M059J (cell line): ENCODE results near the gene TGFBI. TPM values are rescaled to one million over a fixed set of nuclear protein-coding genes. Genes with fewer than 3 reads are reported as not detected.
A peak's percentile ranks its signal among the peaks of the same experiment; 100 is the strongest.

Source experiments
- DNase-seq: peaks from one replicate; pipeline ENCODE4 v3.0.0-alpha.2; 2012; ENCODE audit warnings: low read depth
- total RNA-seq: library from RNA; depleted of rRNA; stranded (reverse); fragments of >200 nt; shearing (Covaris generic); gene quantifications from 2 replicates; pipeline ENCODE4 v1.2.3, GENCODE V29; 2014

The TGFBI gene
- total RNA-seq, 1 experiment from 2014 or later: 744 TPM

DNA sequence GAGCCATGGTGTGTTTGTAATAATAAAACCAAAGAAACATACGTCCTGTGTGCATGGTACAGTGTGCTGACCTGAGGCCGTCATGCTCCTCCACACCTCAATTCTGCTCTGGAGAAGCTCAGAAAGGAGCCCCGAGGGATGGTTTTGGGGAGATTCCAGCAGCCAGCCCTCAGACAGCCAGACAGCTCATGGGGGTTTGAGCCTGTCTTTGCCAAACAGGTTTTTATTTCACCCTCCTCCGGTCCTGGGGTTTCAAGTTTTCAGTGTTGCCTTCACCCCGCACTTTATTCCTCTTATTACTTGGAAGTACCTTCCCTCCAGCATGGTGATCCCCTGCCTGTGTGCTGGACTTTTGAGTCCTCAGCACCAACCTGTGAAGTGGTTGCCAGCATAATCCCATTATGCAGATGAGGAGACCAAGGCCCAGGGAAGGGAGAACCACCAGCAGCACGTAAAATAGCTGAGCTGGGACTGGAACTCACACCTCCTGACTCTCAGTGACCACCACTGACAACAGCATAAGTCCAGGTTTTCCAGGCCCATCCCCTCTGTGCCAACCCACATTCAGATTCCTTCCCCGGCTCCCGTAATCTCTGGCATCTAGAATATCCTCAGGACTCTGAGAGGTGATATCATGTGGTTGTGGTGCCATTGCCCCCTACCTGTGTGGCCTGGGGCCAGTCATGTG, 35.1 kb downstream of the TGFBI start:
- no peak for DNase-seq

DNA sequence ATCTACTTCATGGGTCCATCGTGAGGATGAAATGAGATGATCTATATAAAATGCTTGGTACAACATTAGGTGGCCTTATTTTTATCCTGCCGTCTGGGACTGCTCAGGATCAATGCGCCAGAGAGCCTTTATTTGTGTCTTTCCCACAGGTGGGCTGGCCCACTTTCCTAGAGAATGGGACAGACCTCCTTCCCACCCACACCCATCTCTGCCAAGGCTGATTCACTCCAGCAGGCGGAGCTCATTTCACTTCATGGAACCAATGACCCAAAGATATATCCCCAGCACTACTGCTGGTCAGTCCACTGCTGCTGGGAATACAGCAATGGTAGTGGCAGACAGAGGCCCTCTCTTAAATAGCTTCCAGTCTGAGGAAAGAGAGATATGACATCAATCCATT, 35.7 kb downstream of the TGFBI start:
- DNase-seq: peak; percentile 27

DNA sequence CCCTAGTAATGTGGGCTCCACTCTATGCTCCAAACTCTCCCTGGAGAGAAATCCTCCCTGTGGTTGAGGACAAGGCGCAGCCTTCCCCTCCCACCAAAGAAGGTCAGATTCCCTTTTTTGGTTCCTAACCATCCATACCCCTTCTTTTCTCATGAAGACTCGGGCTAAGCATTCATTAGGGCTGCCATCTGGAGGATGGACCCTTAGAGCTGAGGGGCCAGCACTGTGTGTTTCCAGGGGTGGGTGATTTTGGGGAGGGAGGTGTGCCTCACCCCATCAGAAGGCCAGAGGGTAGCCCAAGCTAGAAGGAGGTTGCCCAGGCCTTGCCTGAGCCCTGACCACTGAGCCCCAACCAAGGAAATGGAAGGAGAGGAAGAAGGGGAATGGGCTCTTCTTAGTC, 36.8 kb downstream of the TGFBI start:
- DNase-seq: no peak

- DNase-seq: peak; percentile 45
These were observed 38.0 kb downstream of the TGFBI start for GRCh38 chr5:136066661-136067271.

- no peak for DNase-seq
These were observed 38.6 kb downstream of the TGFBI start for GRCh38 chr5:136067422-136067821.

DNA sequence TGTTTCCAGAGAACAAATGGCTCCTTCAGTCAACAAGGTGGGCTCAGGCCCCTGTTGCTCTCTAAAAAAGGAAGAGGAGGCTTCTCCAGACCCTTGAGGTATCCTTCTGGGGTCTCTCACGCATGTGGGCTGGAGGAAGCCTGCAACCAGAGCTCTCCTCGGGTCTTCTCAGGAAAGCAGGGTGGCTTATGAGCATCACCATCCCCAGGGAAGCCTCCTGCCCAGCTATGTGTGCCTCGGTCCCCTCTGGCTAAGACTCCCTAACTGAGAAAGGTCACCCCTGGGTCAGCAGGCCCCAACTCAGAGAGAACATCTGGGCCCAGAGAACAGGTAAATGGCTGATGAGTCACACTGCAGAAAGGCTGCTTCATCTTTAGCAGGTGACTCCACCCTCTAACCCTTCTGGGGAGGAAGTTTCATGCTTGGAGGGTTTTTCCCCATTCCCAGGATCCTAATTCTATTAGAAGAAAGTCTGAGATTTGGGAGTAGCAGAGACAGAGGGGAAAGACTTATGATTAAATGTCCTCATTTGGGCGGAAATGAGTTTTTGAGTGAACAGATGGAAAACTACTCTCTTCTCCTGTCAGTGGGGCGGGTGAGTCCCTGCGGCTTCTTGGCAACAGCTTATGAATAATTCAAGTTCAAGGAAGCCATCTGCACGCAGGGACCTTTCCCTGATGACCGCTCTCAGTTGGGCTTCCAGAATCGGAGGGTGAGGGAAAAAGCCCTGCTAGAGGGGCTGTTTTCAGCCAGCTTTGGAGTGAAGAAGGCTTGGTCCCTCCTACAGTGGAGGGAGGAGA, 41.9 kb downstream of the TGFBI start:
- DNase-seq: no peak

DNA sequence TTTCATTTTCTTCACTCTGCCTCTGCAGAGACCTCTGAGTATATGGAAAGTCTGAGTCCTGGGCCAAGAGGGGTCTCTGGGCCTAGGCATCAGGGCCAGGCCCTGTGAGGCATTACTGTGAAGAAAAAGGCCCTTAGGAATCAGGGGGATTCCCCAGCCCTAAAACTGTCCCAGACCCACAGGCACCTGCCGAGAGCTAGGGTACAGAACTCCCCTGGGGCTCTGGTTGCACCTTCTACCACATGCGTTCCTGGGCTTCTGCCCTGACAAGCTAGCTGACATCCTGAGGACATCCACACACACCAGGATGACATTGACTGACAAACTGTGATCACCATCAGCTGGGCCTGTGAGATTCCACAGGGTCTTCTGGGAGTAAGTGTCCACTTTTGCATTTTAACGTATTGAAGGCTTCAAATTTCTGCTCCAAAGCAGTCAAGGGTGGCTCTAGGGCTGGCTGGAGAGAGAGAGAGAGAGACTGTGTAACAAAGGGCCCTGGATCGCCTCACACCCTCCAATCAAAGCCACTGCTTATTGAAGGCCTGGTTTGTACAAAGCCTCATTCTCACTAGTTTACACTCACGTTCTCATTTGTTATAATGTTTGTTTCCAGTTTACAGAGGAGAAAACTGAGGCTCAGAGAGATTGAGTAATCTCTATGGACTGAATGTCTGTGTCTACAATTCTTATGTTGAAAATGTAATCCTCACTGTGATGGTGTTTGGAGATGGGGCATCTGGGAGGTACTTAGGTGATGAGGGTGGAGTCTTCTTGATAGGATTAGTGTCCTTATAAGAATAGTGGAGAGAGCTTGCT, 45.1 kb downstream of the TGFBI start:
- no peak for DNase-seq

DNA sequence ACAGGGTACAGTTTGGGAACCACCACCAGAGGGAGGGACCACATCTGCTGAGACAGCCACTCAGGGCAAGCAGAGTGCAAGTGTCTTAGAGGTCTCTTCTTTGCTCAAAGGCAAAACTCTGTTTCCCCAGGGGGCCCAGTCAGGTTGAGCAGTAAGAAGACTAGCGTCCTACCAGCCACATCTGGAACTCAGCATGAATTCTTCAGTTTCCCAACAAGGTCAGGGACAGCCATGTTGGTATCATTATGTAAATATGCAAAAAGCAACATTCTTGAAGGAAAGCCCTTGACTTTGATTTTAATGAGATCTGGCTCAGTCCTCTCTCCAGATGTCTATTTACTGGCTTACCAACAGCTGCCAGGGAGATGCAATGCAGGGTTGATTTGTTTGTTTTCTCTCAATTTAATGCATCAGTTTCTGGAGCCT, 46.7 kb downstream of the TGFBI start:
- no peak for DNase-seq

DNA sequence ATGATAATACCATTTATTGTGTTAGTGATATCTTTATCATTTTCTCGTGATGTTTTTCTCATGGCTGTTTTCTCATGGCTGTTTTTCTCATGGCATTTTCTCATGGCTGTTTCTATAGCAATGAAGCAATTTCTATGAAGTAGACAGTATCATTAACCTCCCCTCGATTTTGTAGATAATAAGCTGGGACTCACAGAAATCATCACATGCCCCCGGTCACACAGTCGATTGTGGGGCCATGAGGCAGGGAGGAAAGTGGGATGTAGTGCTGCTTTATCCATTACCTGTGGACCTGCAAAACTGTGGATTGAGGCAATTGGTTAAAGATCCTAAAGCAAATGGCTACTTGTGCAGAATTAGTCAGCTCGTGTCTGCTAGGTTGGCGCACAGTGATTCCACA, 47.3 kb downstream of the TGFBI start:
- DNase-seq: no peak

GRCh38 chr5:136076881-136077445, 48.2 kb downstream of the TGFBI start:
- DNase-seq: no peak

DNA sequence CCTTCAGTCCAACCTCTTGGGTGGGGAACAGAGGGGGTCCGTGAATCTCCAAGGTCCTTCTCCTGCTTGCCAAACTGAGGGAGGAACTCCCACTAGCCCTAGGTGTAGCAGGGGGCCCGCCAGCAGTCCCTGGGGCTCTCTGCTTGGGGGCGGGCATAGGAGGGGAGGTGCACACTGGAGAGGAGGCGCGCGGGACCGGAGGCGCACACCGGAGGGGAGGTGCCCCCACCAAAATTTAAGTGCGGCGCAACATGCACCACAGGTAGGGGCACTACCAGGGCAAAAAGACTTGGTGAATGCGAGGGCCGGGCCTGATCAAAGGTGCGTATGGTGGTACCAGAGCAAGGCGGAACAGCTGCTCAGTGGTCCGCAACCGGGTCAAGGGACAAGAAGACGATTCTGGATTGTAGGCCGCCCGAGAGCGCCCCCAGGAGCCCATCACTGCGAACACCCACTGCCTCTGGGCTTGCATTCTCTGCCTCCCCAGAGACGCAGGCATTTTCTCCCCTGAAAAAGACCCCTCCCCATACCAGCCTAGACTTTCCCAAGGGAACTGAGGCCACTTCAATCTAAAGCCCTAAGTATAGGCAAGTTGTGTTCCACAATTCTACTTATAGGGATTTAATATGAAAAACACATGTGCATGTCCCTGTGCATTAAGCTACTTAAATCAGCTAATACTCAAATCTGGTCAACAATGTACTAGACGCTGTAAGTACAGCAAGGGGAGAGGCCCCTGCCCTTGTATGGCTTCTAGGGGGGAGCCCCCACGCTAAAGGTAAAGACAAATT, 50.6 kb downstream of the TGFBI start:
- DNase-seq: no peak

- DNase-seq: no peak
These were observed 51.3 kb downstream of the TGFBI start for GRCh38 chr5:136080113-136080482.

- DNase-seq: peak; percentile 59
These were observed 51.9 kb downstream of the TGFBI start for GRCh38 chr5:136080483-136081216.

- DNase-seq: no peak
These were observed 52.4 kb downstream of the TGFBI start for GRCh38 chr5:136081217-136081591.

GRCh38 chr5:136082390-136083193, 53.8 kb downstream of the TGFBI start:
- DNase-seq: peak; percentile 69

DNA sequence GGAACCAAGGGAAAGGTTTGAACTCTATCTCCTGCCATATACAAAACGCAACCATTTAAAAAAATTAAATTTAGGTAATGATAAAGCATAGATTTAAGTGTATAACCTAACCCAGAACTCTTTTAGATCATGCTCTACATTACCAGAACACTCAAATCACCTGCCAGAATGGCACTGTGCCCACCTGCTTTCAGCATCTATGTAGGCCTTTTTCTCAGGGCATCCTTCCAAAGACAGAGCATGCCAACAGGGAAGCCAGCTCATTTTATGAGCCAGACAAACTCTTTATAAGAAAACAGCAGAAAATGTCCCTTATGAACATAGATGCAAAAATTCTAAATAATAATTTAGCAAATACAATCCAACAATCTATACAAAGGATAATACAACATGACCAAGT, 55.9 kb downstream of the TGFBI start:
- no peak for DNase-seq

DNA sequence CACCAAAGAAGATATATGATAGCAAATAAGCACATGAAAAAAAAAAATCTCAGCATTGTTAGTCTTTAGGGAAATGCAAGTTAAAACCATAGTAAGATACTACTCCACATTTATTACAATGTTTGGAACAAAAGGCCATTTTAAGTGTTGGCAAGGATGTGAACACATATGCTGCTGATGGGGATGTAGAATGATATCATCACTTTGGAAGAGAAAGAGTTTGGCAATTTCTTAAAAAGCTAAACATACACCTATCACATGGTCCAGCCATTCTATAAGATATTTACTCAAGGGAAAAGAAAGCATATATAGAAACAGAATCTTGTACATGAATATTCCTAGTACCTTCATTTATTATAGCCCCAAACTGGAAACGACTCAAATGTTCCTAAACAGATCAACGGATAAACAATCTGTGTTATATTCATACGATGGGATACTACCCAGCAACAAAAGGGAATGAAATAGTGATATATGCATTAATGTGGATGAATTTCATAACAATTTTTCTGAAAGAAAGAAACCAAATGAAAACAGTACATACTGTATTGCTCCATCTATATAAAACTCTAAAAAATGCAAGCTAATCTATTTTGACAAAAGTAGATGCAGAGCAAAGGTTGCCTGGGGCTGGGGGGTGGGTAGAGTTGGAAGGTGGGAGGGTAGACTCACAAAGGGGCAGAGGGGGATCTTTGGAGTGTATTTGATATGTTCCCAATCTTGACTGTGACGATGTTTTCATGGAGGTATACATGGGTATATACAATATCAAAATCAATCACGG, 58.2 kb downstream of the TGFBI start:
- no peak for DNase-seq
